Measurements from ENCODE around the gene ERVH48-1. TPM values are rescaled to one million over a fixed set of nuclear protein-coding genes. Genes with fewer than 3 reads are reported as not detected.
A peak's percentile ranks its signal among the peaks of the same experiment; 100 is the strongest.
"Not testable (repeated sequence)": the region's sequence is repeated elsewhere in the genome, so short reads cannot be mapped to it uniquely, and the experiment has no call there.

The ERVH48-1 gene
- total RNA-seq, 1 experiment from 2014 or later, result not detected

DNA sequence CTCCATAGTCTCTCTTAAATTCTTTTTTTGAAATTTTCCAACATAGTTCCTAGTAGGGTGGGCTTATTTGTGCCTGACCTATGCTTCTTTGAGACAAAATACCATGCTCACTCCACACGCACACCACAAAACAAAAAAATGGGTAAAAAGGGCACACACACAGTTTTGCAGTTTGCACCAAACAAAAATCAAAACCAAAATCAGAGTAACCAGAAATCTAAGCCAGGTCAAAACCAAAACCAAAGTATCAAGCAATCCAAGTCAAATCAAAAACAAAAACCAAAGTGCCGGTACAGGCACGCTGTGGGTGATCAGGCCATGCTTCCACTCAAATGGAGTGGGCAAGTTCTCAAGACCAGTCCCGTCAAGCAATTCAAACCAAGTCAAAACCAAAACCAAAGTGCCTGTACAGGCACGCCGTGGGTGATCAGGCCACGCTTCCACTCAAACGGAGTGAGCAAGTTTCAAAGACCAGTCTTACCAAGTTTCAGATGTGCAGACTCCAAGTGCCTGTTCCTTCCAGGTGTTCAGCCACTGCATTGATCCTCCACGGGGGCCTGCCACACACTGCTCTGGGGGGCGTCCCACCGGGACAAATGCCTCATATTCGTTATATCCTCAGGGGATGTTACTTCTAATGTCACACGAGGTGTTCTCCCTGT lies 23.8 kb upstream of the ERVH48-1 start:
- in situ Hi-C loops (cut with HindIII; ENCODE audit: low pct_unique_long_range_greater_than_20kb, low sequenced_read_pairs); DNase-seq (ENCODE audit: low read depth, low spot score): not testable (repeated sequence)

DNA sequence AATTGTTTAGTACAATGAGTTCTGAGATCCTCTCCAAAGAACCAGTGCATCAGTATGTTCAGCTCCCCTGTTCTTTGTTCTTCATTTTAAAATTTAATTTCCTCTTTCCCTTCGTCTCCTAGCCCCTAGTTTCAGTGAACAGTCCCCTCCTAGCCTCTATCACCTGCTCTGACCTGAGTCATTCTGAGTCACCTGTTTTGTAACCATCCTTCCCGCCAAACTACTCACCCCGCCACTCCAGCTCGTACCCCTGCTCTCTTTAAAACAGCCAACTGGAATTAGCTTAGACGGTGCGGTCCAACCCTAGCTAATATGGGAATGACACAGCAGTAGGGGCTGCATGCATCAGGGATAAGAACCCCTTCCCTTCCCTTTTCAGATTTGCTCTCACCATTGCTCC lies 16.8 kb upstream of the ERVH48-1 start:
- in situ Hi-C loops (cut with HindIII; ENCODE audit: low pct_unique_long_range_greater_than_20kb, low sequenced_read_pairs), result no loop called here

DNA sequence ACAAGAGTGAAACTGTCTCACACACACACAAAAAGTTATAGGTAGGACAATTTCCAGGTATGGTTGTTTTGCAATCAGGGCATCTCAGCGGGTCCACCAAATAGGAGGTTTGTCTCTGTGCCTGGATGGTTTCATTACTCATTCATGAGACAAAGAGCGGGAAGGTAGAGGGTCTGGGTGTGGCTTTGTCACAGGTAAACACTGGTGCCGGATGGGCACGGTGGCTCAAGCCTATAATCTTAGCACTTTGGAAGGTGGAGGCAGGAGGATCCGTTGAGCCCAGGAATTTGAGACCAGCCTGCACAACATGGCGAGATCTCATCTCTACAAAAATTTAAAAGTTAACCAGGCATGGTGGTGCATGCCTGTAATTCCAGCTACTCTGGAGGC lies 16.3 kb upstream of the ERVH48-1 start:
- in situ Hi-C loops (cut with HindIII; ENCODE audit: low pct_unique_long_range_greater_than_20kb, low sequenced_read_pairs), result no loop called here
- no peak for DNase-seq (ENCODE audit: low read depth, low spot score)

More for the DNA sequence above, 16.8 kb upstream of the ERVH48-1 start:
- no peak for DNase-seq (ENCODE audit: low read depth, low spot score)

DNA sequence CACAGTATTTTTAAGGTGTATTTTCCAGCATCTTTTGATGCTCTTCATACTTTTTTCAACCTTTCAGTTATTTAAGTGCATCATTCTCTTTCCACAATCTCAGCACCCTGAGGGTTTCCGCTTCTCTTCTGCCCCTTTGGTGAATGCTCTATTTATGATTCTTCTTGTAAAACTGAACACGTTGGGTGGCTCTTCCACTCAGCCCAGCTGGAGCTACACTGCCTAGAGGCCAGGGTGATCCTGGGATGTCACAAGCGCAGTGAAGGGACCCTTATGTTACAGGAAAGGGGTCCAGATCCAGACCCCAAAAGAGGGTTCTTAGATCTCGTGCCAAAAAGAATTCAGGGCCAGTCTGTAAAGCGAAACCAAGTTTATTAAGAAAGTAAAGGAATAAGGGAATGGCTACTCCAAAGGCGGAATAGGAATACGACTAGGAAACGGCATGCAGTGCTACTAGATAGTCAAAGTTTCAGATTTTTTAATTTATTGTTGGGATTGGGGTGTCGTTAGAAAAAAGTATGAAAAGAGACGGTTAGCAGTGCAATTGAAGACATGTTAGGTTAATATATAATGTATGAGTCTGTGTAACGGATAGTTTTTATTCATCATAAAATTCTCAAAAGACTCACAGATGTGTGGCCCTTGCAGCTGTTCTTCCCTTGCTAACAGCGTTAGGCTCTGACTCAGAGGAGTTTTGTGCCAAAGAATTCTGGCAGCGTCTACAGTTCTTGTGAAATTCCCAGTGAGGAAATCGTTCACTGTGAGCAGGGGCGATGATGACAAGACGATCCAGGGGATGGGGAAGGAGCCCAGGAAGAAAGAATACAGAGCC lies 14.4 kb upstream of the ERVH48-1 start:
- in situ Hi-C loops (cut with HindIII; ENCODE audit: low pct_unique_long_range_greater_than_20kb, low sequenced_read_pairs), result no loop called here
- DNase-seq (ENCODE audit: low read depth, low spot score), result peak; percentile 15

DNA sequence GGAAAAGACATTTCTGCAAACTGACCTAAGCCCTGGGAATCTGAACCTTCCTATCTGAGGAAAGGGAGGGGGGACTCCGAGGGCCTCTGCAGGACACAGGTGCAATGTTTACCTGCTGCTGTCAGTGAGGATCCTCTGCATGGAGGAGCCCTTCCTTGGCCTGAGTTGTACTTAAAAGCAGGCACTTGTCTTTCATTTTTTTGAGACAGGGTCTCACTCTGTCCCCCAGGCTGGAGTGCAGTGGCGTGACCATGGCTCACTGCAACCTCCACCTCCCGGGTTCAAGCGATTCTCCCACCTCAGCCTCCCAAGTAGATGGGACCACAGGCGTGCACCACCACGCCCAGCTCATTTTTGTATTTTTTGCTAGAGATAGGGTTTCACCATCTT lies 13.2 kb upstream of the ERVH48-1 start:
- in situ Hi-C loops (cut with HindIII; ENCODE audit: low pct_unique_long_range_greater_than_20kb, low sequenced_read_pairs); DNase-seq (ENCODE audit: low read depth, low spot score): not testable (repeated sequence)

GRCh38 chr21:42937960-42938605 lies 12.7 kb upstream of the ERVH48-1 start:
- in situ Hi-C loops (cut with HindIII; ENCODE audit: low pct_unique_long_range_greater_than_20kb, low sequenced_read_pairs), result no loop called here

GRCh38 chr21:42937034-42937940 lies 11.9 kb upstream of the ERVH48-1 start:
- in situ Hi-C loops (cut with HindIII; ENCODE audit: low pct_unique_long_range_greater_than_20kb, low sequenced_read_pairs); DNase-seq (ENCODE audit: low read depth, low spot score): not testable (repeated sequence)

More at GRCh38 chr21:42937960-42938605, 12.7 kb upstream of the ERVH48-1 start:
- DNase-seq (ENCODE audit: low read depth, low spot score), result no peak

DNA sequence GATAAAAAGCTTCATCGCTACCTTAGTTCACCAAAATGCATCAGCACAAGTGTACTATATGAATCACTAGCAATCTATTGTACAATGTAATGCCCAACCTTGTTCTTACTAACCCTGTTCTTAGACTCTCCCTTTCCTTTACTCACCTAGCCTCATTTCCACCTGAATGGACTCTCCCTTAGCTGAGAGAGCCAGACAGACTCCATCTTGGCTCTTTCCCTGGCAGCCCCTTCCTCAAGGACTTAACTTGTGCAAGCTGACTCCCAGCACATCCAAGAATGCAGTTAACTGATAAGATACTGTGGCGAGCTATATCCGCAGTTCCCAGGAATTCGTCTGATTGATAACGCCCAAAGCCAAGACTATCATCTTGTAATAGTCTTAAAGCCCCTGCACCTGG lies 10.9 kb upstream of the ERVH48-1 start:
- DNase-seq (ENCODE audit: low read depth, low spot score); in situ Hi-C loops (cut with HindIII; ENCODE audit: low pct_unique_long_range_greater_than_20kb, low sequenced_read_pairs): not testable (repeated sequence)

DNA sequence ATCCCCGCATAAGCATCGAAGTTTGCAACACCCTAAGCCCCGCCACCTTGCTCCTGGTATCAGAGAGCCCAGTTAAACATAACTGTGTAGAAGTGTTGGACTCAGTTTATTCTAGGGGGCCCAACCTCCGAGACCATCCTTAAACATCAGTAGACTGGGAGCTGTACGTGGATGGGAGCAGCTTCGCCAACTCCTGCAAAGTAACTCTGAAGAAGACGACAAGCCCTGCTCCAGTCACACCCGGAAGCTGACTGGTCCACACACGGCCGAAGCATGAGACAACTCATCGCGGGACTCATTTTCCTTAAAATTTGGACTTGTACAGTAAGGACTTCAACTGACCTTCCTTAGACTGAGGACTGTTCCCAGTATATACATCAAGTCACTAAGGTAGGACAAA lies 8.5 kb upstream of the ERVH48-1 start:
- in situ Hi-C loops (cut with HindIII; ENCODE audit: low pct_unique_long_range_greater_than_20kb, low sequenced_read_pairs); DNase-seq (ENCODE audit: low read depth, low spot score): not testable (repeated sequence)

- DNase-seq (ENCODE audit: low read depth, low spot score); in situ Hi-C loops (cut with HindIII; ENCODE audit: low pct_unique_long_range_greater_than_20kb, low sequenced_read_pairs): not testable (repeated sequence)
Observed at GRCh38 chr21:42933137-42933970, 7.9 kb upstream of the ERVH48-1 start.

DNA sequence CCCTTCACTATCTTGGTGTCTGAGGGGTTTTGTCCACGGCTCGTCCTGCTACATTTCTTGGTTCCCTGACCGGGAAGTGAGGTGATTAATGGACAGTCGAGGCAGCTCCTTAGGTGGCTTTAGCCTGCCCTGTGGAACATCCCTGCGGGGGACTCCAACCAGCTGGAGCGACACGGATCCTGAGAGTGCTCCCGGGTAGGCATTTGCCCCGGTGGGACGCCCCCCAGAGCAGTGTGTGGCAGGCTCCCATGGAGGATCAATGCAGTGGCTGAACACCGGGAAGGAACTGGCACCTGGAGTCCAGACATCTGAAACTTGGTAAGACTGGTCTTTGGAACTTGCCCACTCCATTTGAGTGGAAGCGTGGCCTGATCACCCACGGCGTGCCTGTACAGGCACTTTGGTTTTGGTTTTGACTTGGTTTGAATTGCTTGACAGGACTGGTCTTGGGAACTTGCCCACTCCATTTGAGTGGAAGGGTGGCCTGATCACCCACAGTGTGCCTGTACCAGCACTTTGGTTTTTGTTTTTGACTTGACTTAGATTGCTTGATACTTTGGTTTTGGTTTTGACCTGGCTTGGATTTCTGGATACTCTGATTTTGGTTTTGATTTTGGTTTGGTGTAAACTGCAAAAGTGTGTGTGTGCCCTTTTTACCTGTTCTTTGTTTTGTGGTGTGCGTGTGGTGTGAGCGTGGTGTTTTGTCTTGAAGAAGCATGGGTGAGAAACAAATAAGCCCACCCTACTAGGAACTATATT lies 7.1 kb upstream of the ERVH48-1 start:
- DNase-seq (ENCODE audit: low read depth, low spot score); in situ Hi-C loops (cut with HindIII; ENCODE audit: low pct_unique_long_range_greater_than_20kb, low sequenced_read_pairs): not testable (repeated sequence)

- DNase-seq (ENCODE audit: low read depth, low spot score), result no peak
- in situ Hi-C loops (cut with HindIII; ENCODE audit: low pct_unique_long_range_greater_than_20kb, low sequenced_read_pairs), result no loop called here
Observed at GRCh38 chr21:42931560-42932235, 6.3 kb upstream of the ERVH48-1 start.

DNA sequence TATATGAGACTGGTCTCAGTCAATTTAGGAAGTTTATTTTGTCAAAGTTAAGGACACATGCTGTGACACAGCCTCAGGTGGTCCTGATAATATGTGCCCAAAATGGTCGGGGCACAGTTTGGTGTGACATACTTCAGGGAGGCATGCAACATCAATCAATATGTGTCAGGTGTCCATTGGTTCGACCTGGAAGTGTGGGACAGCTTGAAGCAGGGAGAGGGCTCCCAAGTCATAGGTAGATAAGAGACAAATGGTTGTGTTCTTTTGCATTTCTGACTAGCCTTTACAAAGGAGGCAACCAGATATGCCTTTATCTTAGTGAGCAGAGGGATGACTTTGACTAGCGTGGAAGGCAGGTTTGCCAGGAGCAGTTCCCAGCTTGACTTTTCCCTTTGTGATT lies 4.5 kb upstream of the ERVH48-1 start:
- in situ Hi-C loops (cut with HindIII; ENCODE audit: low pct_unique_long_range_greater_than_20kb, low sequenced_read_pairs), result no loop called here

GRCh38 chr21:42927474-42928200 lies 2.2 kb upstream of the ERVH48-1 start:
- in situ Hi-C loops (cut with HindIII; ENCODE audit: low pct_unique_long_range_greater_than_20kb, low sequenced_read_pairs), result not testable (repeated sequence)
- peak; percentile 9 for DNase-seq (ENCODE audit: low read depth, low spot score)

More for the DNA sequence above, 4.5 kb upstream of the ERVH48-1 start:
- DNase-seq (ENCODE audit: low read depth, low spot score), result no peak

- in situ Hi-C loops (cut with HindIII; ENCODE audit: low pct_unique_long_range_greater_than_20kb, low sequenced_read_pairs), result no loop called here
- DNase-seq (ENCODE audit: low read depth, low spot score), result no peak
Observed at GRCh38 chr21:42924433-42924751, 1.0 kb downstream of the ERVH48-1 start.

Measured in SK-MEL-5 (cell line).